Measurements from ENCODE around the gene CHST11.

DNA sequence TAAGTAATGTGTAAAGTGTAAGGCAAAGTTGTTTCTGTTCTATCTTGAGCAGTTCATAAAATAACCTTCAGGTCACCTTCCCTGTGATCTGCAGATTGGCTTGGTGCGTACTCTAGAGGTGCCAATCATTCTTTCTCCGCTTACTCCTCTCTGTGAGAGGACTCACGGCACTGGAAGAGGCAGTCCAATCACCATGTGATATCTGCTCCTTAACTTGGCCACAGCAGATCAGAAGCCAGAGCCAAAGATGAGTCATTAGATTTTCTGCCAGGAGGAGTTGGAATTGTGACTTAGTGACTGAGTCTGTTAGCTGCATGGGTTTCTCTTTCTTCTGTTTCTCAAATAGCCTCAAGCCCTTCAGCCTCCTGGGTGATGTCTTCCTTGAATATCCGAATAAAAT is 335.8 kb downstream of the CHST11 start:
- no peak for TF ChIP-seq POLR2A (IDR thresholded peaks at IDR 0.05; ENCODE audit: low read depth, low read length)
- no peak for TF ChIP-seq SPI1 (IDR thresholded peaks at IDR 0.05; ENCODE audit: low read depth, low read length)
- no peak for TF ChIP-seq POLR2AphosphoS5 (IDR thresholded peaks at IDR 0.05; ENCODE audit: low read depth, low read length)
- no peak for TF ChIP-seq PAX5 (IDR thresholded peaks at IDR 0.05; ENCODE audit: insufficient read depth, low read length, severe bottlenecking)
- no peak for TF ChIP-seq TAF1 (IDR thresholded peaks at IDR 0.05; ENCODE audit: low read depth, low read length)
- no peak for TF ChIP-seq POU2F2 (IDR thresholded peaks at IDR 0.05; ENCODE audit: low read depth, low read length)
